ENCODE data around the gene PDCL3.

The PDCL3 gene

DNA sequence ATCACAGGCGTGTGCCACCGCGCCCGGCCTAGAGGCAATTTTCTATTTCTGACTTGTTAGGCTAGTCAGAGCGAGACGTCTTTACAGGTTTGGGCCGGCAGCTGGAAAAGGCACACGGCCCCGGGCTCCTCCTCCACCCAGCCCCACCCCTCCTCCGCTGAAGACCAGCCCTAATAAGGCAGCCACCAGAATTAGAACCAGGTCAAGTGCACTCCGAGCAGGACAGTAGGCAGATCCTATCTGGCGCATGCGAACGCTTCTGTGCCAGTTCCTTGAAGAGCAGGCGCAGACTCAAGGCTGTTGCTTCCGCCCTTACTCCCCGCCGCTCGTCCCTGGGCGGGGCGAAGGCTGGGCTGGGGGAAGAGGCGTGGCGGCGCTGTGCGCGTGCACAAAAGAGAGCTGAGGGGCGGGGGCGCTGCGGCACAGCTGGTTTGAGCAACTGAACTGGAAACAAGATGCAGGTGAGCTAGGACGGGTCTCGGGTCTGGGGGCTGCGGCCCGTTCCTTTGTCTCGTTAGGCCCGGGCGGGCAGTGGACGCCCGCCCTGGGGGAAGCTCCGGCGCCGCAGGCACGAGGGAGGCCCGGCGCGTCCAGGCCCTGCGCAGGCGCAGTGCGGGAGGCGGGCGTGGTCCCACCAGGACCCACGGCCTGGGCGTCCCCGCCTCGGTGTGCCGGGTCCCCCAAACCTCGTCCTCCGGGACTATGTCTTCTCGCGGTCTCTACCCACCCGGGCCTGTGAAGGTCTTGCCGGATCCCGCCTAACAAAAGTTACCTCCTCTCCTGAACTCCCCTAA lies at the start of gene PDCL3:
TSS of gene PDCL3 (plus strand) at position 381 of the 794 bp plus-strand sequence. CDS start at position 456, 75 bp downstream.
- in situ Hi-C loops (cut with HindIII; ENCODE audit: low sequenced_read_pairs), result no loop called here

DNA sequence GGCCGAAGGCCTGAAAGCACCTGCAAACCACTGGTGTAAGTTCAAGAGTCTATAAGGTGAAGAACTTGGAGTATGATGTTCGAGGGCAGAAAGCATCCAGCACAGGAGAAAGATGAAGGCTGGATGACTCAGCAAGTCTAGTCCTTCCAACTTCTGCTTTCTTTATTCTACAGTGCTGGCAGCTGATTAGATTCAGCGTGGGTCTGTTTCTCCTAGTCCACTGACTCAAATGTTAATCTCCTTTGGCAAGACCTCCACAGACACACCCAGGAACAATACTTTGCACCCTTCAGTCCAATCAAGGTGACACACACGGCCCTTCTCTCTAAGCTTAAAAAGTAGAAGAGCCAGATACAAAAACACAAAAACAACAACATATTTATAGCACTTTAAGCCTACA lies 49.1 kb upstream of the PDCL3 start:
- in situ Hi-C loops (cut with HindIII; ENCODE audit: low sequenced_read_pairs), result no loop called here

DNA sequence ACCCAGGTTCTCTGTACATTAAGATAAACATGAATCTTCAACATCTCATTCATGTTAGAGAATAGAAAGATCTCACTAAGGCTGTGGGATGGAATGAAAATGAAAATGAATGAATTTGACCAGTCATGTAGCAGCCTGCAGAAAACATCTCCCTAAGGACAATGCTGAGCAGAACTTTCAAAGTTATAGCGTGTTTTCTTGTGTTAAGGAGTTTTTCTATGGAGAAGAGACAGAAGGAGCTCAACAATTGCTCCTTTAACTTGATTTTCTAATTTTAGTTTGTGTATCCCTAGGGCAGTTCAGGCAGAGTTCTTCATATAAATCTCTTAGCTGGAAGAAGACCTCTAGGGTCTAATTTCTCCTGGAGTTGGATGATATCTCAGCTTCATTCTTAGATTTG lies 45.2 kb upstream of the PDCL3 start:
- in situ Hi-C loops (cut with HindIII; ENCODE audit: low sequenced_read_pairs), result no loop called here

GRCh38 chr2:100518801-100519200 lies 44.0 kb upstream of the PDCL3 start:
- in situ Hi-C loops (cut with HindIII; ENCODE audit: low sequenced_read_pairs), result no loop called here

DNA sequence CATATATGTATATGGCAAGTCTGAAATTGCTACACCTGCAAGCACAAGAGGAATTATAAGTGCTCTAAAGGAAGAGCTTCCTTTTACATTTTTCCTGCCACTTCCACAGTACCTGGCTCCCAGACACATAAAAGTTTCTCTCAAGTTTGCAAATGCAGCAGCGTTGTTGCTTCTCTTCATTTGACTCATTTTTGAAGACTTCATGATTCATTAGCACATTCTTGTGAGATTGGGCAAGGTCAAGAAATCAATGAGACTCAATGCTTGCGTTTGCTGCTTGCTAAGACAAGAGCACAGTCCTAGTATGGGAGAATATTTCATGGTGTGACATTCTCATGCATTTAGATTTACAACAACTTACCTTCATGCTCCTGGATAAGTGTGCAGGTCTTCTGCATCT lies 42.6 kb upstream of the PDCL3 start:
- in situ Hi-C loops (cut with HindIII; ENCODE audit: low sequenced_read_pairs), result no loop called here

- in situ Hi-C loops (cut with HindIII; ENCODE audit: low sequenced_read_pairs), result no loop called here
These were observed 40.4 kb upstream of the PDCL3 start for GRCh38 chr2:100522430-100522829.

- in situ Hi-C loops (cut with HindIII; ENCODE audit: low sequenced_read_pairs), result no loop called here
These were observed 38.5 kb upstream of the PDCL3 start for GRCh38 chr2:100524331-100524730.

DNA sequence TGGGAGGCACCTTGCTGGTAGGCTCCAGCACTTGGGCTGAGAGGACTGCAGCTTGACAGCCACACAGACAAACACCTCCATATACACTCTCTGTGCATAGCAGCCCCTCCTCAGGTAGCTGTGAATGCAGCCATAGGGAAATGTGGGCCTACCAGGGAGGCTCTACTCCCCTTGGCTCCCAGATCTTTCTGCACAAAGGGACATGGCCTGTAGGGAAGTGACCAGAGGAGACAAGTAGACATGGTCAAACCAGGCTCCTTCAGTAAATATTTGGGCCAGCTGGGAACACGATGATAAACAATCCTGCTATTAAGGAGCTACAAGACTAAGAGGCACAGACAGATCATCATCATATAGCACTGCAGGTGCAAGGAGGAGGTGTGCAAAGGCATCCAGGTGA lies 35.9 kb upstream of the PDCL3 start:
- in situ Hi-C loops (cut with HindIII; ENCODE audit: low sequenced_read_pairs), result no loop called here

DNA sequence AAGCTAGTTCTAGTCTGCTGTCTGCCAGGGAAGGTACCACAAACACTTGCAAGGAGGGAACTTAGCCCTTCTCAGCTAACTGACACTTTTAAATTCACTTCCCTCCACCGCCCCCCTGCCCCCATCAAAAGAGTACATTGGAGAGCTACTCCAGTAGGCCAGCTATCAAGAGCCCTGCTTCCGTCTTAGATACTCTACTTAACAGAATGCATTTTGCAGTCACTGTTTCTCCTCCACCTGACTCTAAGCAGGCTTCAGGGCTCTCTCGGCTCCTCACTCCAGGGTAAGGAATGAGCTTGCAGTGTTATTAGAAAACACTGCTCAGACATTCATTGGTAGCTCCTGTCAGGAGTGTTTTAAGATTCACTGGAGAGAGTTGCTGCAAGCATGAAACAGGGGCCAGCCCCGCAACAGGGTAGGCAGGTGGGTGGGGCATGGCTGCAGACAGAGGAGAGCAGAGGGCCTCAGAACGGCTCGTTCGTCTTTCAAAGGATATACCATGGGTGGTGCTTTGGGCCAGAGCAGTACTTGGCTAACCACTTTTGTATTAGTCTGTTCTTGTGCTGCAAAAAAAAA lies 35.3 kb upstream of the PDCL3 start:
- in situ Hi-C loops (cut with HindIII; ENCODE audit: low sequenced_read_pairs), result no loop called here

- in situ Hi-C loops (cut with HindIII; ENCODE audit: low sequenced_read_pairs), result no loop called here
These were observed 33.6 kb upstream of the PDCL3 start for GRCh38 chr2:100529176-100529575.

GRCh38 chr2:100529900-100530299 lies 32.9 kb upstream of the PDCL3 start:
- in situ Hi-C loops (cut with HindIII; ENCODE audit: low sequenced_read_pairs), result no loop called here

- in situ Hi-C loops (cut with HindIII; ENCODE audit: low sequenced_read_pairs), result no loop called here
These were observed 26.9 kb upstream of the PDCL3 start for GRCh38 chr2:100535855-100536254.

DNA sequence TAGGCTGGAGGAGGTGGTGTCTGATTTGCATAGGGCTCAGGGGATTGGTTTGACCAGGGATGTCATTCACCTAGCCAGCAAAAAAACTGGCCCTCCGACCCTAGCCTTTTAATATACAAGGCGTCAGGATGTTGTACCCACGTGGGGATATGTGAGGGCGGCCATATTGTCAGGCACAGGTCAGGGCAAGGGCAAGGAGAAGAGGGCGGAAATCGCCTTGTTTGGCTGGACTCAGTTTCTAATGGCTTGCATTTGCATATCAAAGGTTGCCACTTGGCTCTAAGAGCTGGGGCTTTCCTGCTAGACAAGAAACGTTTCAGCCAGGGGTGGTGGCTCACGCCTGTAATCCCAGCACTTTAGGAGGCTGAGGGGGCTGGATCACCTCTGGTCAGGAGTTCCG lies 24.9 kb upstream of the PDCL3 start:
- in situ Hi-C loops (cut with HindIII; ENCODE audit: low sequenced_read_pairs), result no loop called here

GRCh38 chr2:100539221-100539620 lies 23.6 kb upstream of the PDCL3 start:
- in situ Hi-C loops (cut with HindIII; ENCODE audit: low sequenced_read_pairs), result no loop called here

DNA sequence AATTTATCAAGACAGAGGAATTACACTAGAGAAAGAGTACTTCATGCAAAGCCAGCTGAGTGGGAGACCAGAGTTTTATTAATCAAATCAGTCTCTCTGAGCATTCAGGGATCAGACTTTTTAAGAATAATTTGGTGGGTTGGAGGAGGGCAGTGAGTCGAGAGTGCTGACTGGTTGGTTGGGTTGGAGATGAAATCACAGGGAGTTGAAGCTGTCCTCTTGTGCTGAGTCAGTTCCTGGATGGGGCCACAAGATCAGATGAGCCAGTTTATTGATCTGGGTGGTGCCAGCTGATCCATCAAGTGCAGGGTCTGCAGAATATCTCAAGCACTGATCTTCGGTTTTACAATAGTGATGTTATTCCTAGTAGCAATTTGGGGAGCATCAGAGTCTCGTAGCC lies 21.4 kb upstream of the PDCL3 start:
- in situ Hi-C loops (cut with HindIII; ENCODE audit: low sequenced_read_pairs), result no loop called here

DNA sequence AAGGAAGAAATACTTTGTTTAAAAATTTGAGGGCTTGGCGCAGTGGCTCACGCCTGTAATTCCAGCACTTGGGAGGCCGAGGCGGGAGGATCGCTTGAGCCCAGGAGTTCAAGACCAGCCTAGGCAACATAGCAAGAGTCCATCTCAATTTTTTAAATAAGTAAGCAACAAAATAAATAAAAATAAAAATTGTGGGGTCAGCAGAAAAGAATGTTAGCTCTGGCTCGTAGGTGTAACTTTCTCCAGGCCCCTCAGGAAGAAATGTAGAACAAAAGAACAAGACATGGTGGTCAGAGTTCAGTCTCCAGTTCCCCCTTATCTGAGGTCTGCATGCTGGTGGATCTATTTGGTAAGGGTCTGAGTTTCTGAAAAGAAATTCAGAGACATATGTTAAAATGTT lies 20.4 kb upstream of the PDCL3 start:
- in situ Hi-C loops (cut with HindIII; ENCODE audit: low sequenced_read_pairs), result no loop called here

- in situ Hi-C loops (cut with HindIII; ENCODE audit: low sequenced_read_pairs), result no loop called here
These were observed 17.7 kb upstream of the PDCL3 start for GRCh38 chr2:100544911-100545596.

DNA sequence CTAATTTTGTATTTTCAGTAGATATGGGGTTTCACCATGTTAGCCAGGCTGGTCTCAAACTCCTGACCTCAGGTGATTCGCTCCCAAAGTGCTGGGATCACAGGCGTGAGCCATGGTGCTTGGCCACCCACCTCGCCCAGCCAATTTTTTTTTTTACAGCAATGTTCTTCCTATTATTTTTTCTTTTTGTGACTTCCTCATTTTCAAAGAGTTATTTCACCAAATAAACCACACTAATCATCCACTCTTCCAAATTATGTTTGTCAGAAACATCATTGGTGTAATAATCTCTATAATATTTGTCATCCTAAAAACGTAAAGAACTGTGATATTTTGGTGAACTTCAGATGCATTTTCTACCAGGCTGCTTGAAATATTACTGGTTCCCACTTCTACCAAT lies 16.3 kb upstream of the PDCL3 start:
- in situ Hi-C loops (cut with HindIII; ENCODE audit: low sequenced_read_pairs), result no loop called here

- in situ Hi-C loops (cut with HindIII; ENCODE audit: low sequenced_read_pairs), result no loop called here
These were observed 14.0 kb upstream of the PDCL3 start for GRCh38 chr2:100548771-100549170.

DNA sequence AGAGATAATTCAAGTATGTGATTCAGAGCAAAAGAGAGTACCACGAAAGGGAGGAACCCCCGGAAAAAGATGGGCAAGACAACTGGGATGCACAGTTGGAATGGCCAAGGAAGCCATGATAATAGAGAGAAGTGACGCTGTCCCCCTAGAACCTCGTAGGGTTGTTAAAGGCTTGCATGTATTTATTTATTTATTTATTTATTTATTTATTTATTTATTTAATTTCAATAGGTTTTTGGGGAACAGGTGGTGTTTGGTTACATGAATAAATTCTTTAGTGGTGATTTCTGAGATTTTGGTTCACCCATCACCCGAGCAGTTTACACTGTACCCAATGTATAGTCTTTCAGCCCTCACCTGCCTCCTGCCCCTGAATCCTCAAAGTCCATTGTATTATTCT lies 11.5 kb upstream of the PDCL3 start:
- in situ Hi-C loops (cut with HindIII; ENCODE audit: low sequenced_read_pairs), result no loop called here

GRCh38 chr2:100554798-100555407 lies 7.9 kb upstream of the PDCL3 start:
- in situ Hi-C loops (cut with HindIII; ENCODE audit: low sequenced_read_pairs), result no loop called here

- in situ Hi-C loops (cut with HindIII; ENCODE audit: low sequenced_read_pairs), result no loop called here
These were observed 6.0 kb upstream of the PDCL3 start for GRCh38 chr2:100556746-100557145.

Measured in endothelial cell of hepatic sinusoid (primary cell).